PC-3 (cell line): ENCODE results near the gene KCNK13. TPM values are rescaled to one million over a fixed set of nuclear protein-coding genes. Genes with fewer than 3 reads are reported as not detected.
A peak's percentile ranks its signal among the peaks of the same experiment; 100 is the strongest.

Source experiments
- ATAC-seq: fragments of 200-7000 bp; cut with Tn5 transposase; 2 replicates; pipeline ENCODE4 v1.9.1; 2020; ENCODE audit warnings: mild to moderate bottlenecking, moderate library complexity
- BruUV-seq: library from RNA; stranded (reverse); fragments of 400-500 nt; replicated peaks from 2 replicates; lab custom pipeline; 2021; lab: Mats Ljungman, UMichigan
- CTCF ChIA-PET: fragments of 300-600 bp; sonication (Branson Sonifier 250); formaldehyde crosslinking; loops from one replicate; lab custom pipeline; 2022; ENCODE audit warnings: antibody characterized with exemption; lab: Charles Lee
- POLR2A ChIA-PET: fragments of 300-600 bp; sonication (Branson Sonifier 250); formaldehyde crosslinking; loops from one replicate; lab custom pipeline; 2022; ENCODE audit warnings: antibody characterized with exemption; ENCODE audit not compliant: unreplicated experiment; lab: Charles Lee
- DNase-seq: peaks from one replicate; pipeline ENCODE4 v3.0.0-alpha.2; 2015
- H2AFZ ChIP-seq: fragments of 300-600 bp; sonication (generic); 2 replicates; pipeline ENCODE4 v1.6.0; 2016; ENCODE audit warnings: antibody characterized with exemption, low read length
- H3F3A ChIP-seq: fragments of 300-600 bp; sonication (generic); one replicate; pipeline ENCODE4 v1.6.0; 2017; ENCODE audit warnings: antibody characterized with exemption, low read length, control low read depth, mild to moderate bottlenecking; ENCODE audit not compliant: unreplicated experiment
- H3K27ac ChIP-seq: fragments of 300-600 bp; sonication (generic); 2 replicates; pipeline ENCODE4 v1.5.1; 2016; ENCODE audit warnings: mild to moderate bottlenecking, low read length
- H3K27me3 ChIP-seq: fragments of 300-600 bp; sonication (generic); 2 replicates; pipeline ENCODE4 v1.6.1; 2016; ENCODE audit warnings: low read length, mixed read lengths
- H3K36me3 ChIP-seq: fragments of 300-600 bp; sonication (generic); 2 replicates; pipeline ENCODE4 v1.6.1; 2016; ENCODE audit warnings: low read depth, mixed run types, low read length, mixed read lengths
- H3K4me1 ChIP-seq: fragments of 300-600 bp; sonication (generic); 2 replicates; pipeline ENCODE4 v1.5.1; 2016; ENCODE audit warnings: low read length; ENCODE audit not compliant: insufficient read depth
- H3K4me2 ChIP-seq: fragments of 300-600 bp; sonication (generic); 2 replicates; pipeline ENCODE4 v1.6.0; 2016; ENCODE audit warnings: low read length
- H3K4me3 ChIP-seq: fragments of 300-600 bp; sonication (generic); 2 replicates; pipeline ENCODE4 v1.5.1; 2016; ENCODE audit warnings: mild to moderate bottlenecking, low read length, mixed read lengths
- H3K79me2 ChIP-seq: fragments of 300-600 bp; sonication (generic); 2 replicates; pipeline ENCODE4 v1.6.1; 2017; ENCODE audit warnings: low read length, mixed read lengths
- H3K9ac ChIP-seq: fragments of 300-600 bp; sonication (generic); 2 replicates; pipeline ENCODE4 v1.6.0; 2016; ENCODE audit warnings: mild to moderate bottlenecking, low read length
- H3K9me2 ChIP-seq: fragments of 300-600 bp; sonication (generic); replicated peaks from 2 replicates; pipeline ENCODE4 v1.6.1; 2016; ENCODE audit warnings: mixed run types, low read length, mixed read lengths
- H3K9me3 ChIP-seq: fragments of 300-600 bp; sonication (generic); 2 replicates; pipeline ENCODE4 v1.6.1; 2016; ENCODE audit warnings: low read length, mixed read lengths
- H4K20me1 ChIP-seq: fragments of 300-600 bp; sonication (generic); 2 replicates; pipeline ENCODE4 v1.6.1; 2016; ENCODE audit warnings: low read length, mixed read lengths
- CTCF ChIP-seq: fragments of 300-600 bp; sonication (generic); conservative IDR thresholded peaks from 2 replicates; pipeline ENCODE4 v1.5.1; 2017; ENCODE audit warnings: antibody characterized with exemption, low read depth, mild to moderate bottlenecking, low read length
- EZH2 ChIP-seq: fragments of 300-600 bp; sonication (generic); IDR thresholded peaks from one replicate; pipeline ENCODE4 v1.6.1; 2017; ENCODE audit warnings: antibody characterized with exemption, mild to moderate bottlenecking, low read length; ENCODE audit not compliant: unreplicated experiment
- EZH2phosphoT487 ChIP-seq: fragments of 300-600 bp; sonication (generic); IDR thresholded peaks from 2 replicates; pipeline ENCODE4 v1.6.1; 2018; ENCODE audit warnings: mild to moderate bottlenecking, antibody characterized with exemption, low read length, borderline replicate concordance
- intact Hi-C: fragments of 100-400 bp; cut with micrococcal nuclease; formaldehyde crosslinking; loops from 2 replicates; pipeline ENCODE4 v1.9.0; 2023
- total RNA-seq: library from RNA; depleted of rRNA; stranded (reverse); fragments of >200 nt; gene quantifications from 2 replicates; pipeline ENCODE4 v1.2.3, GENCODE V29; 2014

KCNK13 gene
- total RNA-seq, 1 experiment from 2014 or later: 0.58 TPM

- no peaks in the 10 kb centered on the region for H4K20me1 ChIP-seq
- H3K36me3 ChIP-seq: no peaks in the 10 kb centered on the region
- peaks cover 7% of the 10 kb centered on the region; the same call in 1 of the 2 replicates for H3K4me1 ChIP-seq
- H3K9ac ChIP-seq: no peak overlapping the region
- no peak overlapping the region for H3K27ac ChIP-seq
- TF ChIP-seq CTCF (no peak), EZH2 (no peak), EZH2phosphoT487 (no peak)
- no peaks in the 10 kb centered on the region for H3K79me2 ChIP-seq
- no peaks in the 10 kb centered on the region for H3K9me3 ChIP-seq
- ATAC-seq (no peak), DNase-seq (no peak)
- intact Hi-C loops: no loop called here
- H3K4me2 ChIP-seq: no peak overlapping the region
- BruUV-seq: no TSS peak
- ChIA-PET CTCF (no interaction called here), POLR2A (no interaction called here)
- H3K27me3 ChIP-seq: peaks cover 17% of the 10 kb centered on the region
- no peaks in the 10 kb centered on the region for H3K9me2 ChIP-seq
- no peak overlapping the region for H3K4me3 ChIP-seq
- no peaks in the 10 kb centered on the region for H3F3A ChIP-seq
- H2AFZ ChIP-seq: no peak overlapping the region
These were observed 2.8 kb upstream of the KCNK13 start for GRCh38 chr14:90058876-90059458.

GRCh38 chr14:90060312-90060964 lies 1.4 kb upstream of the KCNK13 start:
- no peaks in the 10 kb centered on the region for H3K9me3 ChIP-seq
- no peaks in the 10 kb centered on the region for H3F3A ChIP-seq
- H3K27ac ChIP-seq: no peak overlapping the region
- intact Hi-C loops: loop anchor here (1.0 kb wide), 2 partner anchors 87 to 175 kb away; no protein-coding TSS in a partner anchor
- peak; percentile 65 for DNase-seq
- ChIA-PET POLR2A (no interaction called here), CTCF (no interaction called here)
- no peaks in the 10 kb centered on the region for H4K20me1 ChIP-seq
- H3K4me2 ChIP-seq: peak overlapping the region; percentile 89
- H3K4me1 ChIP-seq: peaks cover 7% of the 10 kb centered on the region; the same call in 1 of the 2 replicates
- TF ChIP-seq CTCF: peak; percentile 67
- no peak for TF ChIP-seq EZH2
- no peak for TF ChIP-seq EZH2phosphoT487
- H2AFZ ChIP-seq: peak overlapping the region; percentile 91
- H3K27me3 ChIP-seq: peaks cover 17% of the 10 kb centered on the region
- BruUV-seq: no TSS peak
- H3K9ac ChIP-seq: no peak overlapping the region
- peak; percentile 73 for ATAC-seq
- no peaks in the 10 kb centered on the region for H3K79me2 ChIP-seq
- peak overlapping the region; percentile 69 for H3K4me3 ChIP-seq
- no peaks in the 10 kb centered on the region for H3K9me2 ChIP-seq
- no peaks in the 10 kb centered on the region for H3K36me3 ChIP-seq
